ENCODE data around the gene DAD1.

The DAD1 gene

GRCh38 chr14:22537436-22538310 lies 51.4 kb downstream of the DAD1 start:
- no peak for DNase-seq (ENCODE audit: low read depth)
- H3K4me3 ChIP-seq (ENCODE audit: low read depth, low read length), result no peak overlapping the region
- TF ChIP-seq, protein P1, sequence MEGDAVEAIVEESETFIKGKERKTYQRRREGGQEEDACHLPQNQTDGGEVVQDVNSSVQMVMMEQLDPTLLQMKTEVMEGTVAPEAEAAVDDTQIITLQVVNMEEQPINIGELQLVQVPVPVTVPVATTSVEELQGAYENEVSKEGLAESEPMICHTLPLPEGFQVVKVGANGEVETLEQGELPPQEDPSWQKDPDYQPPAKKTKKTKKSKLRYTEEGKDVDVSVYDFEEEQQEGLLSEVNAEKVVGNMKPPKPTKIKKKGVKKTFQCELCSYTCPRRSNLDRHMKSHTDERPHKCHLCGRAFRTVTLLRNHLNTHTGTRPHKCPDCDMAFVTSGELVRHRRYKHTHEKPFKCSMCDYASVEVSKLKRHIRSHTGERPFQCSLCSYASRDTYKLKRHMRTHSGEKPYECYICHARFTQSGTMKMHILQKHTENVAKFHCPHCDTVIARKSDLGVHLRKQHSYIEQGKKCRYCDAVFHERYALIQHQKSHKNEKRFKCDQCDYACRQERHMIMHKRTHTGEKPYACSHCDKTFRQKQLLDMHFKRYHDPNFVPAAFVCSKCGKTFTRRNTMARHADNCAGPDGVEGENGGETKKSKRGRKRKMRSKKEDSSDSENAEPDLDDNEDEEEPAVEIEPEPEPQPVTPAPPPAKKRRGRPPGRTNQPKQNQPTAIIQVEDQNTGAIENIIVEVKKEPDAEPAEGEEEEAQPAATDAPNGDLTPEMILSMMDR (IDR thresholded peaks at IDR 0.05; ENCODE audit: control insufficient read depth, extremely low read depth, insufficient read depth), result no peak

- no peak overlapping the region for H3K4me3 ChIP-seq (ENCODE audit: low read depth, low read length)
- DNase-seq (ENCODE audit: low read depth), result no peak
- TF ChIP-seq, protein P1 (IDR thresholded peaks at IDR 0.05; ENCODE audit: control insufficient read depth, extremely low read depth, insufficient read depth), result no peak
Observed at GRCh38 chr14:22536853-22537338, 52.1 kb downstream of the DAD1 start.

GRCh38 chr14:22535916-22536315 lies 53.1 kb downstream of the DAD1 start:
- TF ChIP-seq, protein P1 (IDR thresholded peaks at IDR 0.05; ENCODE audit: control insufficient read depth, extremely low read depth, insufficient read depth), result no peak
- no peak for DNase-seq (ENCODE audit: low read depth)
- H3K4me3 ChIP-seq (ENCODE audit: low read depth, low read length), result no peak overlapping the region

GRCh38 chr14:22535126-22535525 lies 53.9 kb downstream of the DAD1 start:
- TF ChIP-seq, protein P1 (IDR thresholded peaks at IDR 0.05; ENCODE audit: control insufficient read depth, extremely low read depth, insufficient read depth), result no peak
- H3K4me3 ChIP-seq (ENCODE audit: low read depth, low read length), result no peak overlapping the region
- no peak for DNase-seq (ENCODE audit: low read depth)

DNA sequence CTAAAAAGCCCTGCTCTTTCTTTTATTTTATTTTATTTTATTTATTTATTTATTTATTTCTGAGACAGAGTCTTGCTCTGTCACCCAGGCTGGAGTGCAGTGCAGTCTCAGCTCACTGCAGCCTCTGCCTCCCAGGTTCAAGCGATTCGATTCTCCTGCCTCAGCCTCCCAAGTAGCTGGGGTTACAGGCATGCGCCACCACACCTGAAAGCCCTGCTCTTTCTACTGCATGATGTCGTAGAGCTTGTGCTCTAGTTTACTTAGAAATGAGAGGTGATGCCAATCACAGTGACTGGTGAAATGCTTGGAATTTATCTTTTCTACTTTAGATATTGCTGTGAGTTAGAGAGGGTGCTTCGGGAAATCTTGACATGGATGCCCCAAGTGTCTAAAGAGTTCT lies 54.5 kb downstream of the DAD1 start:
- DNase-seq (ENCODE audit: low read depth), result no peak
- TF ChIP-seq, protein P1 (IDR thresholded peaks at IDR 0.05; ENCODE audit: control insufficient read depth, extremely low read depth, insufficient read depth), result no peak
- H3K4me3 ChIP-seq (ENCODE audit: low read depth, low read length), result no peak overlapping the region

- TF ChIP-seq, protein P1 (IDR thresholded peaks at IDR 0.05; ENCODE audit: control insufficient read depth, extremely low read depth, insufficient read depth), result no peak
- no peak overlapping the region for H3K4me3 ChIP-seq (ENCODE audit: low read depth, low read length)
- DNase-seq (ENCODE audit: low read depth), result no peak
Observed at GRCh38 chr14:22533739-22534359, 55.2 kb downstream of the DAD1 start.
